H9 (cell line): ENCODE results near the gene STX16. TPM values are rescaled to one million over a fixed set of nuclear protein-coding genes. Genes with fewer than 3 reads are reported as not detected.

Experiments used
- DNase-seq: peaks from one replicate; pipeline ENCODE4 v3.0.0-alpha.2; 2017
- H2AFZ ChIP-seq: one replicate; pipeline ENCODE4 v1.6.1; 2013; ENCODE audit warnings: mild to moderate bottlenecking, low read length, control low read depth, moderate library complexity
- H2AK5ac ChIP-seq: 2 replicates; pipeline ENCODE4 v1.6.1; 2013; ENCODE audit warnings: low read length, control low read depth, mixed read lengths; ENCODE audit not compliant: insufficient read length
- H2BK120ac ChIP-seq: one replicate; pipeline ENCODE4 v1.6.1; 2013; ENCODE audit warnings: low read depth, mild to moderate bottlenecking, low read length, control low read depth, inconsistent platforms; ENCODE audit not compliant: poor library complexity, severe bottlenecking
- H2BK12ac ChIP-seq: 2 replicates; pipeline ENCODE4 v1.6.1; 2013; ENCODE audit warnings: low read length, control low read depth, mixed read lengths, low read depth; ENCODE audit not compliant: insufficient read length
- H2BK15ac ChIP-seq: 2 replicates; pipeline ENCODE4 v1.6.1; 2013; ENCODE audit warnings: low read depth, low read length, control low read depth
- H2BK20ac ChIP-seq: one replicate; pipeline ENCODE4 v1.6.1; 2013; ENCODE audit warnings: low read depth, mild to moderate bottlenecking, low read length, control low read depth, inconsistent platforms; ENCODE audit not compliant: poor library complexity, severe bottlenecking
- H2BK5ac ChIP-seq: 2 replicates; pipeline ENCODE4 v1.6.1; 2013; ENCODE audit warnings: low read length, control low read depth, mixed read lengths; ENCODE audit not compliant: insufficient read length
- H3K14ac ChIP-seq: 2 replicates; pipeline ENCODE4 v1.6.1; 2013; ENCODE audit warnings: low read length, control low read depth; ENCODE audit not compliant: insufficient read depth
- H3K18ac ChIP-seq: 2 replicates; pipeline ENCODE4 v1.6.1; 2013; ENCODE audit warnings: low read depth, mild to moderate bottlenecking, mixed read lengths, low read length, control low read depth; ENCODE audit not compliant: insufficient read length
- H3K23ac ChIP-seq: 2 replicates; pipeline ENCODE4 v1.6.1; 2013; ENCODE audit warnings: low read length, control low read depth, mixed read lengths, low read depth; ENCODE audit not compliant: insufficient read length
- H3K23me2 ChIP-seq: 2 replicates; pipeline ENCODE4 v1.6.1; 2013; ENCODE audit warnings: low read depth, mild to moderate bottlenecking, mixed read lengths, low read length, control low read depth; ENCODE audit not compliant: insufficient read length, poor library complexity, severe bottlenecking
- H3K27ac ChIP-seq: 2 replicates; pipeline ENCODE4 v1.5.1; 2013; ENCODE audit warnings: low read length, control low read depth, mixed read lengths, low read depth; ENCODE audit not compliant: insufficient read length
- H3K27me3 ChIP-seq: 2 replicates; pipeline ENCODE4 v1.6.1; 2013; ENCODE audit warnings: low read length, control low read depth, inconsistent platforms; ENCODE audit not compliant: insufficient read depth
- H3K4ac ChIP-seq: 2 replicates; pipeline ENCODE4 v1.6.1; 2013; ENCODE audit warnings: low read depth, mild to moderate bottlenecking, control low read depth, inconsistent platforms, low read length, moderate library complexity
- H3K4me1 ChIP-seq: 2 replicates; pipeline ENCODE4 v1.6.1; 2013; ENCODE audit warnings: low read length, control low read depth, inconsistent platforms; ENCODE audit not compliant: insufficient read depth
- H3K4me2 ChIP-seq: 2 replicates; pipeline ENCODE4 v1.6.1; 2013; ENCODE audit warnings: low read length, control low read depth, mixed read lengths; ENCODE audit not compliant: insufficient read length, insufficient read depth
- H3K56ac ChIP-seq: 2 replicates; pipeline ENCODE4 v1.6.1; 2013; ENCODE audit warnings: low read depth, mild to moderate bottlenecking, mixed read lengths, low read length, control low read depth; ENCODE audit not compliant: insufficient read length
- H3K79me1 ChIP-seq: 2 replicates; pipeline ENCODE4 v1.6.1; 2013; ENCODE audit warnings: low read depth, mild to moderate bottlenecking, moderate library complexity, low read length, control low read depth, inconsistent platforms; ENCODE audit not compliant: insufficient read depth, poor library complexity, severe bottlenecking
- H3K79me2 ChIP-seq: 2 replicates; pipeline ENCODE4 v1.6.1; 2013; ENCODE audit warnings: low read length, control low read depth, inconsistent platforms; ENCODE audit not compliant: insufficient read depth
- H3K9ac ChIP-seq: 2 replicates; pipeline ENCODE4 v1.6.1; 2013; ENCODE audit warnings: low read length, control low read depth, mixed read lengths; ENCODE audit not compliant: insufficient read length; ENCODE audit errors: extremely low read depth
- H3K9me3 ChIP-seq: one replicate; pipeline ENCODE4 v1.6.1; 2013; ENCODE audit warnings: low read depth, low read length, inconsistent platforms; ENCODE audit not compliant: control insufficient read depth
- H3T11ph ChIP-seq: one replicate; pipeline ENCODE4 v1.6.1; 2013; ENCODE audit warnings: mild to moderate bottlenecking, low read length, control low read depth, inconsistent platforms
- H4K20me1 ChIP-seq: one replicate; pipeline ENCODE4 v1.6.1; 2013; ENCODE audit not compliant: control insufficient read depth, insufficient read length, insufficient read depth
- H4K5ac ChIP-seq: 2 replicates; pipeline ENCODE4 v1.6.1; 2013; ENCODE audit warnings: low read depth, mild to moderate bottlenecking, mixed read lengths, low read length, control low read depth; ENCODE audit not compliant: insufficient read length
- H4K8ac ChIP-seq: replicated peaks from 2 replicates; pipeline ENCODE4 v1.6.1; 2013; ENCODE audit warnings: low read length, control low read depth, mixed read lengths, low read depth; ENCODE audit not compliant: insufficient read length
- H4K91ac ChIP-seq: 2 replicates; pipeline ENCODE4 v1.6.1; 2013; ENCODE audit warnings: low read depth, mild to moderate bottlenecking, moderate library complexity, mixed read lengths, low read length, control low read depth; ENCODE audit not compliant: insufficient read length
- H3K27ac Mint-ChIP-seq, 3 experiments: 2 replicates in 2 of 3; 3 replicates in 1 of 3; pipeline ENCODE4 v1.8.0; 2020 to 2021; ENCODE audit warnings: mixed read lengths in 3 of 3, mild to moderate bottlenecking in 1 of 3, moderate library complexity in 1 of 3
- H3K27me3 Mint-ChIP-seq: 2 replicates; pipeline ENCODE4 v1.8.0; 2021; ENCODE audit warnings: low read depth, mild to moderate bottlenecking, moderate library complexity, mixed read lengths
- H3K36me3 Mint-ChIP-seq, 3 experiments: 2 replicates in 2 of 3; 3 replicates in 1 of 3; pipeline ENCODE4 v1.8.0; 2020 to 2021; ENCODE audit warnings: low read depth in 3 of 3, mixed read lengths in 3 of 3; ENCODE audit not compliant: insufficient read depth in 1 of 3
- H3K4me1 Mint-ChIP-seq, 2 experiments: 2 replicates each; pipeline ENCODE4 v1.8.0; 2020; ENCODE audit warnings: mixed read lengths in 2 of 2
- H3K4me3 Mint-ChIP-seq, 2 experiments: 2 replicates in 1 of 2; 3 replicates in 1 of 2; pipeline ENCODE4 v1.8.0; 2020 to 2021; ENCODE audit warnings: mild to moderate bottlenecking in 2 of 2, mixed read lengths in 2 of 2, moderate library complexity in 1 of 2
- H3K9me3 Mint-ChIP-seq, 2 experiments: 2 replicates in 1 of 2; 3 replicates in 1 of 2; pipeline ENCODE4 v1.8.0; 2020; ENCODE audit warnings: mild to moderate bottlenecking in 2 of 2, mixed read lengths in 2 of 2, moderate library complexity in 1 of 2
- WGBS: extraction: QIAGEN DNeasy Blood & Tissue Kit; methylation state at CpG from one replicate; pipeline ENCODE4 v1.1.7; 2013; ENCODE audit warnings: missing lambda C conversion rate, low lambda C conversion rate, mixed read lengths; ENCODE audit not compliant: insufficient read length; ENCODE audit errors: extremely low coverage; 5-methylcytosine and 5-hydroxymethylcytosine counted together
- total RNA-seq: library from RNA; stranded (reverse); gene quantifications from 2 replicates; pipeline ENCODE4 v1.2.1, GENCODE V29; 2021
- TF ChIP-seq, protein P1 (sequence below): fragments of 200-600 bp; sonication (generic); conservative IDR thresholded peaks from 3 replicates; pipeline ENCODE4 v1.8.0; 2021; ENCODE audit warnings: antibody characterized with exemption, mild to moderate bottlenecking

Gene STX16
- total RNA-seq, 1 experiment from 2014 or later, result 87.8 TPM

DNA sequence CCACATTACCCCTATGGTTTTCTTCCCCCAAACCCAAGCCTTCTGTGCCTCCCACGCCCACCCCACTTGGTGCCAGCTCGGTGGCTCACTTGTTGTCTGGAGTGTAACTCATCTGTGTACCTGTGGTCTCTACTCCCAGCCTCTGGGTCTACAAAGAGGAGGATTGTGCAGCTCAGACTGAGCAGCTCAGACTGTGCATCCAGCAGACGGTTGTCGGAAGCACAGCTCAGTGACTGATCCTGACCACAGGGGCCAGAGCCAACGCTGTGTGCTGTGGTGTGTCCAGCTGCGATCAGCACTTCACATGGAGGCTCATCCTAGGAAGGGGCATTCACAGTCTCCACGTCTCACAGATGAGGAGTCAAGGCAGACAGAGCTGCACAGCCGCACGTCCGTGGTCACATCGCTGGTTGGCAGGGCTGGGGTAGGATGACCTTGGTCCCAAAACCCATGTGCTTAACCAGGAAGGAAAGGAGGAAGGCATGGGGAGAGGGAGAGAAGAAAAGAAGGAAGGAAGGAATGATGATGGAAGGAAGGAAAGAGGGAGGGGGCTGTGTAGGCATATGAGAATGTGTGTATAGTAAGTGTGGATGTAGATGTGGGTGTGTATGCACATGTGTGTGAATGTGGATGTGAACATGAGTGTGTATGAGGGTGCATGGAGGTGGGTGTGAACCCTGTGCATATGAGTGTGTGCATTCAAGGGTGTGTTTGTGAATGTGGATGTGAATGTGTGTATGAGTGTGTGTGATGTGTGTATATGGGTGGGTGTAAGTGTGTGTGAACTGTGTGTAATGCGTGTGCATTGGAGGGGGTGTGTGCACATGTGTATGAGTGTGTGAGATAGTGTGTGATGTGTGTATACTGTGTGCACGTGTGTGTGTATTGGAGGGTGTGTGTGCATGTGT lies 28.2 kb upstream of the STX16 start:
- H3K27me3 Mint-ChIP-seq, result peaks cover 33% of the 10 kb centered on the region
- Histone ChIP-seq H2BK120ac (no peak overlapping the region), H3K9me3 (peaks cover 15% of the 10 kb centered on the region), H4K5ac (no peak overlapping the region), H2BK12ac (no peak overlapping the region), H2AFZ (no peak overlapping the region), H3K27me3 (no peaks in the 10 kb centered on the region; the same call in 1 of the 2 replicates), H4K20me1 (no peaks in the 10 kb centered on the region), H2BK5ac (no peak overlapping the region), H3K27ac (no peak overlapping the region), H3K14ac (no peak overlapping the region), H3K4me2 (no peak overlapping the region), H2BK20ac (no peak overlapping the region), H3K79me1 (no peaks in the 10 kb centered on the region), H3K56ac (no peak overlapping the region), H3K9ac (no peak overlapping the region), H4K91ac (no peak overlapping the region), H2BK15ac (no peak overlapping the region), H3T11ph (no peak overlapping the region), H3K23ac (no peak overlapping the region), H4K8ac (no peak overlapping the region), H3K18ac (no peak overlapping the region), H3K23me2 (no peaks in the 10 kb centered on the region), H3K79me2 (no peaks in the 10 kb centered on the region), H2AK5ac (no peak overlapping the region), H3K4ac (no peak overlapping the region), H3K4me1 (no peaks in the 10 kb centered on the region)
- no peak overlapping the region for H3K27ac Mint-ChIP-seq
- H3K4me3 Mint-ChIP-seq, result no peak overlapping the region
- peaks cover 0 to 23% (median 6%) of the 10 kb centered on the region in 3 experiments; a peak in 4 of 7 replicates for H3K36me3 Mint-ChIP-seq
- H3K9me3 Mint-ChIP-seq, result peaks cover 4 to 24% of the 10 kb centered on the region in 2 experiments
- TF ChIP-seq, protein P1, sequence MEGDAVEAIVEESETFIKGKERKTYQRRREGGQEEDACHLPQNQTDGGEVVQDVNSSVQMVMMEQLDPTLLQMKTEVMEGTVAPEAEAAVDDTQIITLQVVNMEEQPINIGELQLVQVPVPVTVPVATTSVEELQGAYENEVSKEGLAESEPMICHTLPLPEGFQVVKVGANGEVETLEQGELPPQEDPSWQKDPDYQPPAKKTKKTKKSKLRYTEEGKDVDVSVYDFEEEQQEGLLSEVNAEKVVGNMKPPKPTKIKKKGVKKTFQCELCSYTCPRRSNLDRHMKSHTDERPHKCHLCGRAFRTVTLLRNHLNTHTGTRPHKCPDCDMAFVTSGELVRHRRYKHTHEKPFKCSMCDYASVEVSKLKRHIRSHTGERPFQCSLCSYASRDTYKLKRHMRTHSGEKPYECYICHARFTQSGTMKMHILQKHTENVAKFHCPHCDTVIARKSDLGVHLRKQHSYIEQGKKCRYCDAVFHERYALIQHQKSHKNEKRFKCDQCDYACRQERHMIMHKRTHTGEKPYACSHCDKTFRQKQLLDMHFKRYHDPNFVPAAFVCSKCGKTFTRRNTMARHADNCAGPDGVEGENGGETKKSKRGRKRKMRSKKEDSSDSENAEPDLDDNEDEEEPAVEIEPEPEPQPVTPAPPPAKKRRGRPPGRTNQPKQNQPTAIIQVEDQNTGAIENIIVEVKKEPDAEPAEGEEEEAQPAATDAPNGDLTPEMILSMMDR, result no peak
- no peak for DNase-seq
- WGBS, result no CpG with 5 or more reads among the region's 13 CpGs
- peaks cover 17 to 21% of the 10 kb centered on the region in 2 experiments for H3K4me1 Mint-ChIP-seq
